ENCODE measurements around the gene WNT6. TPM values are rescaled to one million over a fixed set of nuclear protein-coding genes. Genes with fewer than 3 reads are reported as not detected.

WNT6 gene
- total RNA-seq, 1 donor from 2014 or later: not detected

- DNase-seq (ENCODE audit: low spot score in 2 of 2) (no peak), FAIRE-seq (no peak)
Measured at GRCh38 chr2:218856167-218856895, 3.3 kb upstream of the WNT6 start.

- no peak for DNase-seq (ENCODE audit: low spot score in 2 of 2)
- no peak for FAIRE-seq
Measured at GRCh38 chr2:218856896-218857243, 2.7 kb upstream of the WNT6 start.

DNA sequence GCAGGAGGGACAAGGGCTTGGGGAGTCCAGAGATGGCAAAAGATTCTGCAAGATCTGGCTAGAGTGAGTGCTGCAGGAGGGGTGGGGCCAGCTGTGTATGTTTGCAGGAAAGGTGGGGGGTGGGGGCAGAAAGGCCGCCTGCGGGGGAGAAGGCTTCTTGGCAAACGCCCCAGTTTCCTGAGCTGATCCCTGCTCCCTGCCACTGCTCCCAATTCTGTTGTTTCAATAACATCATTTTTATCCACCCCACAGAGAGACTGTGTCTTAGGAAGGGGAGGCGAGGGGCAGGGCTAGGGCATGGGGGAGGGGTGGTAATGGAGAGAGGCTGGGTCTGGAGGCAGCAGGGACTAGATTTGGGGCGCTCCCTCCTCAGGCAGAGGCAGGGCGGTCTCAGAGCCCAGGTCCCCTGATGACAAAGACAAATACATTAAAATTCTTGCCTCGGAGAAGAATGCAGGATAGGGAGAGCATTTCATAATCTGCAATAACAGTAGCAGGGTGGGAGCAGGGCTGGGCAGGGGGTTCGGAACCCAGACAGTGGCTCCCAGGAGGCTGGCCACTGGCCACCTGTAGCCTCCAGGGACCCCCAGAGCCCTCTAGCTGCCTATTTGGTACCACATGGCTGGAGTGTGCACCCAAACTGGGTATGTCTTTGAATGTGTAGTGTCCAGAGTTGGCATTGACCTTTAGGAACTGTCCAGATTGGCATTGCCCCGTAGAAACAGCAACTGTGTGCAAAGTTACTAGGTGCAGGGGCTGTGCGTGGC lies 2.1 kb upstream of the WNT6 start:
- DNase-seq (ENCODE audit: low spot score in 2 of 2): no peak
- no peak for FAIRE-seq

DNA sequence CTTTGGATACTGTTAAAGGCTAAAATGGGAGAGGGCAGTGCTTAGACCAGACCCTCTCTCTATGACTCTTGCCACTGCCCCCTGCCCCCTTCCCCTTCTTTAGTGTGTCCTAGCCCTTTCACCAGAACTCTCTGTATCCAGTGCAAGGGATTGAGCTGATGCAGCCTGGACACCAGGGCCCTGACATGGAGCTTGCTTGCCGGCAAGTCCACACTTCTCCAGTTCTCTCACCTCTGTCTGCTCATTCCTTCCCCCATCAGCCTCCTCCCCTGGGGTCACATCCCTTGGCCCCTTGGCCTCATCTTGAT lies 1.5 kb upstream of the WNT6 start:
- DNase-seq (ENCODE audit: low spot score in 2 of 2) (no peak), FAIRE-seq (no peak)

- FAIRE-seq (no peak), DNase-seq (ENCODE audit: low spot score in 2 of 2) (no peak)
Measured at GRCh38 chr2:218858671-218859555, 692 bp upstream of the WNT6 start.

DNA sequence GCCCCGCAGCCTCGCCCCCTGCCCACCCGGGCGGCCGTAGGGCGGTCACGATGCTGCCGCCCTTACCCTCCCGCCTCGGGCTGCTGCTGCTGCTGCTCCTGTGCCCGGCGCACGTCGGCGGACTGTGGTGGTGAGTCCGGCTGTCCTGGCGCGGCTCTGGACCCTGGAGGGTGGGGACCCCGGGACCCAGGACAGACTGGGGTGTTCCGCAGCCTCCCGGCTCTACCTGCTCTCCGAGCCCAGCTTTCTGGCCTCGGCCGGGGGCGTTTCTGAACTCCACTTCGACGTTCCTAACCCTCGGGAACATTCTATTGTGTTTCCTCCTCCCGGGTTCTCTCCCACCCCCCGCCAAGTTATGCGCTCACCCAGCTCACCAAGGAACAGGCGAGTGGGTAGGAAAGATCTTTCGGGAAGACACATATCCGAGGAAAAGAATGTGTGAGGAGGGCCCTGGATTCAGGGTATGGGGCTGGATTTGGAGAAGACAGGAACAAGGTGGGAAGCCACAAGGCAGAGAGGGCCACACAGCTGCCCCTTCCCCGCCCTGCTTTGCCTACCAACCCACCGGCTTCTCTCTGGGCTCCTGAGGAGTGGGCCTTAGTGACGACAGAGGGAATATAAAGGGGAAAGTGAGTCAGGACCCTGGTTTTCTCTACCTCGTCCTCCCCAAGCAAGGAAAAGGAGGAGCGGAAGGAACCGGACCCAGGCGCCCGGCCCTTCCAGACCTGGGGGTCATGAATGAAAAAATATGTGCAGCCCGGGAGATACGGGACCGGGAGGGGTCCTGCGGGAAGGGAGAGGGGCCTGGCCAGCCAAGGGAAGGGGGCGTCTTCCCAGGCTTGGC lies 605 bp downstream of the WNT6 start:
- FAIRE-seq (no peak), DNase-seq (ENCODE audit: low spot score in 2 of 2) (no peak)

GRCh38 chr2:218860950-218861381 lies 1.4 kb downstream of the WNT6 start:
- FAIRE-seq (no peak), DNase-seq (ENCODE audit: low spot score in 2 of 2) (no peak)

DNA sequence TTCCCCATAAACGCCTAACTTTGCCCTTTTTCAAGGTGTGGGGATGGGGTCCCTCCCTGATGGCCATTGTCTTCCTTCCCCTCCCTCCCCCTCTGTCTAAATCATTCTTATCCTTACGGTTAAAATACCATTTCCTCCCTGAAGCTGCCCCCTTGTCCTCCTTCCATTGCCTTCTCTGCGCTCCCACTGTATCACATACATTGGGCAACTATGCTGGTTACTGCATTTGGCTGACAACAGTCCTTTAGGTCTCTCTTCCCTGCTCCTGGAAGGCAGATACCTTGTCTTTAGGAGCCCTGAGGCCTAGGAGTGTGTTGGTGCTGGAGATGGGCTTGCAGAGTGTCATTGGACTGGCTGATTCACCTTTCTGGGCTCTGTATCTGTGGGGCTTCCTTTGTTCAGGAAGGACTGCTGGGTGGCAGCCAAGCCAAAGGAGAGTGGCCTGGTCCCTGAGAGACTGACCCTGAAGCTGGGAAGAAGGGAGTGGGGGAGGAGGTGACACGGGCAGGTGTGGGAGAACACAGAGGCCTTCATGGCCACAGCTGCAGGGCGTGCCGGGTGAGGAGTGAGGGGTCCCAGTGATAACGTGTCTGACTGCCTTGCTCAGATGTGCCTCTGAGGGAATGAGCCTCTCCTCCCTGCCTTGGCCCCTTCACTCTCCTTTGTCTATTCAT lies 2.2 kb downstream of the WNT6 start:
- DNase-seq (ENCODE audit: low spot score in 2 of 2) (no peak), FAIRE-seq (no peak)

GRCh38 chr2:218863021-218863520 lies 3.5 kb downstream of the WNT6 start:
- no peak for FAIRE-seq
- no peak for DNase-seq (ENCODE audit: low spot score in 2 of 2)

GRCh38 chr2:218865396-218865795 lies 5.8 kb downstream of the WNT6 start:
- no peak for FAIRE-seq

GRCh38 chr2:218865999-218866398 lies 6.4 kb downstream of the WNT6 start:
- DNase-seq (ENCODE audit: low spot score in 2 of 2): no peak
- FAIRE-seq: no peak

More at GRCh38 chr2:218865396-218865795, 5.8 kb downstream of the WNT6 start:
- DNase-seq (ENCODE audit: low spot score in 2 of 2): no peak

DNA sequence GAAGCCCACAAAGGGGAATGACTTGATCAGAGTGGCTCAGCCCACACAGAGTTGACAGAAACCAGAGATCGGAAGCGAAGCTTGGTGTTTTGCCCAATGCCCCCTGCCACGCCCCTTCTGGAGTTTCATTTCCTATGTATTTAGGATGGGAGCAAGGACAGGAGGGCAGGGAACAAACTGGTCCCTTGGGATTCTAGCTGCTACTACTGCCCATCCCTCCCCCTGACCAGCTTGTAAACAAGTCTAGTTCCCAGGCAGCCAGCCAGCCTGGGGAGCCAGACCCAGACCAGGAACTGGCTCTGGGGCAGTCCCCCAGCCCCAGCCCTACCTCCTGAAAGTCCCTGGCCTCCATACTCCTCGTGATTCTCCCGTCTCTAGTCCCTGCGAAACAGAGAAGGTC lies 8.3 kb downstream of the WNT6 start:
- DNase-seq (ENCODE audit: low spot score in 2 of 2) (no peak), FAIRE-seq (no peak)

- DNase-seq (ENCODE audit: low spot score in 2 of 2) (no peak), FAIRE-seq (no peak)
Measured at GRCh38 chr2:218869064-218869463, 9.5 kb downstream of the WNT6 start.

- FAIRE-seq (no peak), DNase-seq (ENCODE audit: low spot score in 2 of 2) (no peak)
Measured at GRCh38 chr2:218870984-218871344, 11.4 kb downstream of the WNT6 start.

- peak in 1 of 2 donors; percentile 54 for DNase-seq (ENCODE audit: low spot score in 2 of 2)
- no peak for FAIRE-seq
Measured at GRCh38 chr2:218871345-218872302, 12.0 kb downstream of the WNT6 start.

GRCh38 chr2:218872645-218873358 lies 13.2 kb downstream of the WNT6 start:
- FAIRE-seq (no peak), DNase-seq (ENCODE audit: low spot score in 2 of 2) (no peak)

DNA sequence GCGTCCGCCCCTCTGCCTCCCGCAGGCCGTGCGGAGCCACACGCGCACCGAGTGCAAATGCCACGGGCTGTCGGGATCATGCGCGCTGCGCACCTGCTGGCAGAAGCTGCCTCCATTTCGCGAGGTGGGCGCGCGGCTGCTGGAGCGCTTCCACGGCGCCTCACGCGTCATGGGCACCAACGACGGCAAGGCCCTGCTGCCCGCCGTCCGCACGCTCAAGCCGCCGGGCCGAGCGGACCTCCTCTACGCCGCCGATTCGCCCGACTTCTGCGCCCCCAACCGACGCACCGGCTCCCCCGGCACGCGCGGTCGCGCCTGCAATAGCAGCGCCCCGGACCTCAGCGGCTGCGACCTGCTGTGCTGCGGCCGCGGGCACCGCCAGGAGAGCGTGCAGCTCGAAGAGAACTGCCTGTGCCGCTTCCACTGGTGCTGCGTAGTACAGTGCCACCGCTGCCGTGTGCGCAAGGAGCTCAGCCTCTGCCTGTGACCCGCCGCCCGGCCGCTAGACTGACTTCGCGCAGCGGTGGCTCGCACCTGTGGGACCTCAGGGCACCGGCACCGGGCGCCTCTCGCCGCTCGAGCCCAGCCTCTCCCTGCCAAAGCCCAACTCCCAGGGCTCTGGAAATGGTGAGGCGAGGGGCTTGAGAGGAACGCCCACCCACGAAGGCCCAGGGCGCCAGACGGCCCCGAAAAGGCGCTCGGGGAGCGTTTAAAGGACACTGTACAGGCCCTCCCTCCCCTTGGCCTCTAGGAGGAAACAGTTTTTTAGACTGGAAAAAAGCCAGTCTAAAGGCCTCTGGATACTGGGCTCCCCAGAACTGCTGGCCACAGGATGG lies 14.0 kb downstream of the WNT6 start:
- FAIRE-seq (no peak), DNase-seq (ENCODE audit: low spot score in 2 of 2) (no peak)

Measured in frontal cortex (tissue), 4 donors.